HCT116 (cell line): ENCODE measurements around the gene GNAI3.

Experiments
- ATF3 ChIP-seq: IDR thresholded peaks from 2 replicates; pipeline ENCODE4 v1.6.1; 2012
- EGR1 ChIP-seq: IDR thresholded peaks from 2 replicates; pipeline ENCODE4 v1.6.1; 2012; ENCODE audit warnings: low read depth
- EZH2 ChIP-seq: fragments of 200-600 bp; sonication (generic); IDR thresholded peaks from 2 replicates; pipeline ENCODE4 v1.6.1; 2017; ENCODE audit warnings: antibody characterized with exemption, mixed run types
- JUND ChIP-seq: IDR thresholded peaks from 2 replicates; pipeline ENCODE4 v1.6.1; 2012
- POLR2A ChIP-seq: IDR thresholded peaks from 2 replicates; pipeline ENCODE4 v1.7.0; 2011; ENCODE audit warnings: borderline replicate concordance; ENCODE audit not compliant: insufficient read depth, insufficient read length; ENCODE audit errors: extremely low read depth
- POLR2AphosphoS5 ChIP-seq: IDR thresholded peaks from 2 replicates; pipeline ENCODE4 v1.6.1; 2011; ENCODE audit warnings: mild to moderate bottlenecking, low read depth, low read length, moderate library complexity
- RAD21 ChIP-seq: IDR thresholded peaks from 2 replicates; pipeline ENCODE4 v1.6.1; 2012; ENCODE audit warnings: low read depth, mild to moderate bottlenecking
- SP1 ChIP-seq: IDR thresholded peaks from 2 replicates; pipeline ENCODE4 v1.6.1; 2012; ENCODE audit warnings: low read depth
- YY1 ChIP-seq: IDR thresholded peaks from 2 replicates; pipeline ENCODE4 v1.6.1; 2011; ENCODE audit warnings: low read length, low read depth, moderate library complexity, mild to moderate bottlenecking; ENCODE audit not compliant: insufficient replicate concordance; ENCODE audit errors: extremely low read depth
- ZFX ChIP-seq: fragments of 450-650 bp; IDR thresholded peaks from 2 replicates; pipeline ENCODE4 v1.6.1; 2017
- ZNF274 ChIP-seq: fragments of 200-500 bp; sonication (Bioruptor generic); IDR thresholded peaks from 2 replicates; pipeline ENCODE4 v1.6.1; 2014; ENCODE audit warnings: mild to moderate bottlenecking, low read depth, low read length, inconsistent platforms
- TF ChIP-seq, protein P1 (sequence below), 3 experiments: fragments of 200-600 bp in 1 of 3; sonication (generic) in 1 of 3; IDR thresholded peaks in 2 of 3; conservative IDR thresholded peaks in 1 of 3; 2 replicates each; pipeline ENCODE4 v1.5.1; 2012 to 2017; ENCODE audit warnings: low read depth in 2 of 3, low read length in 2 of 3, antibody characterized with exemption in 1 of 3, borderline replicate concordance in 1 of 3, control low read depth in 1 of 3, mild to moderate bottlenecking in 1 of 3, mixed read lengths in 1 of 3, mixed run types in 1 of 3, moderate library complexity in 1 of 3; ENCODE audit not compliant: insufficient read depth in 1 of 3
- TF ChIP-seq, protein P2 (sequence below): IDR thresholded peaks from 2 replicates; pipeline ENCODE4 v1.6.1; 2012; ENCODE audit warnings: low read depth

DNA sequence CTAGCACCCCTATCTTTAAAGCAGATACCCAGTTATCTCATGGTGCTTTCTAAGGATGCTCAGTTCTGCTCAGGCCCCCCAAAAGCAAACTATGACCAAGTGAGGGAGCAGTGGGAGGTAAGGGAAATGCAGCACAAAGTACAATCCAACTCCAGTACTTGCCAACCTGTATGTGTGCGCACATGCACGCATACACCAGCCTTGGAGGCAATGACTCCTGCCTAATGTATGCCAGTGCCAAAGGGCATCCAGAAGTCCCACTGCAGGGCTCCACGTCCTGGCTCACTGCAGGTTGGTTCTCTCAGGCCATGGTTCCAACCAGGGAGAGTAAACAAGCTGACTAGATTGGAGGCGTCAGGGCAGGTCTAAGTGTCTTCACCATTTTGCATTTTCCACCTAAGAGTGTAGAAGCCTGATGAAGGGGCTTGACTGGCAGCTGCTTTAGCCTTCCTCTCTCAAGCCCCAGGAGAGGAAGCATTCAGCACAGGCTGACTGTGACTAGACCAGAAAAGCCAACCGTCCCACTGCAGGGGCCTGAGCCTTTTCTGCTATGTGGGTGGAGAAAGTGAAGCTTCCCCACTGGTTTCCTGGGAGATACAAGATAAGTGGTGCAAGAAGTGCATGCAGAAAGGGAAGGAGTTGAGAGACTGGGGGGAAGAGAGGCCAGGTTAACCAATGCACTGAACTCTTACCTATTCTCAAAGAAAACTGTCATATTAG, 46.6 kb upstream of the GNAI3 start:
- TF ChIP-seq, protein P1, sequence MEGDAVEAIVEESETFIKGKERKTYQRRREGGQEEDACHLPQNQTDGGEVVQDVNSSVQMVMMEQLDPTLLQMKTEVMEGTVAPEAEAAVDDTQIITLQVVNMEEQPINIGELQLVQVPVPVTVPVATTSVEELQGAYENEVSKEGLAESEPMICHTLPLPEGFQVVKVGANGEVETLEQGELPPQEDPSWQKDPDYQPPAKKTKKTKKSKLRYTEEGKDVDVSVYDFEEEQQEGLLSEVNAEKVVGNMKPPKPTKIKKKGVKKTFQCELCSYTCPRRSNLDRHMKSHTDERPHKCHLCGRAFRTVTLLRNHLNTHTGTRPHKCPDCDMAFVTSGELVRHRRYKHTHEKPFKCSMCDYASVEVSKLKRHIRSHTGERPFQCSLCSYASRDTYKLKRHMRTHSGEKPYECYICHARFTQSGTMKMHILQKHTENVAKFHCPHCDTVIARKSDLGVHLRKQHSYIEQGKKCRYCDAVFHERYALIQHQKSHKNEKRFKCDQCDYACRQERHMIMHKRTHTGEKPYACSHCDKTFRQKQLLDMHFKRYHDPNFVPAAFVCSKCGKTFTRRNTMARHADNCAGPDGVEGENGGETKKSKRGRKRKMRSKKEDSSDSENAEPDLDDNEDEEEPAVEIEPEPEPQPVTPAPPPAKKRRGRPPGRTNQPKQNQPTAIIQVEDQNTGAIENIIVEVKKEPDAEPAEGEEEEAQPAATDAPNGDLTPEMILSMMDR (IDR thresholded peaks at IDR 0.05 in 2 of 3, conservative IDR thresholded peaks at IDR 0.05 in 1 of 3; ENCODE audit: borderline replicate concordance in 1 of 3, insufficient read depth in 1 of 3, low read depth in 2 of 3, low read length in 2 of 3): no peak
- TF ChIP-seq, protein P2, sequence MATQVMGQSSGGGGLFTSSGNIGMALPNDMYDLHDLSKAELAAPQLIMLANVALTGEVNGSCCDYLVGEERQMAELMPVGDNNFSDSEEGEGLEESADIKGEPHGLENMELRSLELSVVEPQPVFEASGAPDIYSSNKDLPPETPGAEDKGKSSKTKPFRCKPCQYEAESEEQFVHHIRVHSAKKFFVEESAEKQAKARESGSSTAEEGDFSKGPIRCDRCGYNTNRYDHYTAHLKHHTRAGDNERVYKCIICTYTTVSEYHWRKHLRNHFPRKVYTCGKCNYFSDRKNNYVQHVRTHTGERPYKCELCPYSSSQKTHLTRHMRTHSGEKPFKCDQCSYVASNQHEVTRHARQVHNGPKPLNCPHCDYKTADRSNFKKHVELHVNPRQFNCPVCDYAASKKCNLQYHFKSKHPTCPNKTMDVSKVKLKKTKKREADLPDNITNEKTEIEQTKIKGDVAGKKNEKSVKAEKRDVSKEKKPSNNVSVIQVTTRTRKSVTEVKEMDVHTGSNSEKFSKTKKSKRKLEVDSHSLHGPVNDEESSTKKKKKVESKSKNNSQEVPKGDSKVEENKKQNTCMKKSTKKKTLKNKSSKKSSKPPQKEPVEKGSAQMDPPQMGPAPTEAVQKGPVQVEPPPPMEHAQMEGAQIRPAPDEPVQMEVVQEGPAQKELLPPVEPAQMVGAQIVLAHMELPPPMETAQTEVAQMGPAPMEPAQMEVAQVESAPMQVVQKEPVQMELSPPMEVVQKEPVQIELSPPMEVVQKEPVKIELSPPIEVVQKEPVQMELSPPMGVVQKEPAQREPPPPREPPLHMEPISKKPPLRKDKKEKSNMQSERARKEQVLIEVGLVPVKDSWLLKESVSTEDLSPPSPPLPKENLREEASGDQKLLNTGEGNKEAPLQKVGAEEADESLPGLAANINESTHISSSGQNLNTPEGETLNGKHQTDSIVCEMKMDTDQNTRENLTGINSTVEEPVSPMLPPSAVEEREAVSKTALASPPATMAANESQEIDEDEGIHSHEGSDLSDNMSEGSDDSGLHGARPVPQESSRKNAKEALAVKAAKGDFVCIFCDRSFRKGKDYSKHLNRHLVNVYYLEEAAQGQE: no peak
- no peak for TF ChIP-seq ZNF274
- TF ChIP-seq EZH2: no peak
- TF ChIP-seq POLR2A: no peak
- no peak for TF ChIP-seq SP1
- TF ChIP-seq POLR2AphosphoS5: no peak
- no peak for TF ChIP-seq ATF3
- TF ChIP-seq RAD21: no peak
- TF ChIP-seq JUND: no peak
- no peak for TF ChIP-seq EGR1
- TF ChIP-seq ZFX: no peak
- TF ChIP-seq YY1: no peak
